IPS-NIHi7 (cell line): ENCODE data around the gene WFDC13.
"Not testable (repeated sequence)": the region's sequence is repeated elsewhere in the genome, so short reads cannot be mapped to it uniquely, and the experiment has no call there.

Experiments
- DNase-seq: peaks from one replicate; pipeline ENCODE4 v3.0.0; 2012; ENCODE audit warnings: mixed read lengths; ENCODE audit errors: extremely low spot score

WFDC13 gene

GRCh38 chr20:45701873-45702272 lies at the start of gene WFDC13:
Gene WFDC13, plus strand, starts transcription at chr20:45702038. Its CDS starts 86 bp downstream, at chr20:45702124.
- DNase-seq: no peak

GRCh38 chr20:45657038-45657437 lies 44.8 kb upstream of the WFDC13 start:
- not testable (repeated sequence) for DNase-seq

DNA sequence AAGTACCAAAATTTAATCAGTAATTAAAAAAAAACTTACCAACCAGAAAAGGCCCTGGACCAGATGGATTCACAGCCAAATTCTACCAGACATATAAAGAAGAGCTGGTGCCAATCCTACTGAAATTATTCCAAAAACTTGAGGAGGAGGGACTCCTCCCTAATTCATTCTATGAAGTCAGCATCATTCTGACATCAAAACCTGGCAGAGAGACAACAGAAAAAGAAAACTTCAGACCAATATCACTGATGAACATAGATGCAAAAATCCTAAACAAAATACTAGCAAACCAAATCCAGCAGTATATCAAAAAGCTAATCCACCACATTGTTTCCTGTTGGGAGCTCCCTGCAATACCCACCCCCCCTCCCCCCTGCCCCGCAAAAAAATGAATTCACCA lies 31.7 kb upstream of the WFDC13 start, which contains the start of gene WFDC11:
TSS of gene WFDC11 (minus strand) at position 101 of the 400 bp plus-strand sequence. CDS start 19,639 bp downstream, outside the sequence.
- DNase-seq: no peak

GRCh38 chr20:45672765-45673164 lies 29.1 kb upstream of the WFDC13 start:
- no peak for DNase-seq

DNA sequence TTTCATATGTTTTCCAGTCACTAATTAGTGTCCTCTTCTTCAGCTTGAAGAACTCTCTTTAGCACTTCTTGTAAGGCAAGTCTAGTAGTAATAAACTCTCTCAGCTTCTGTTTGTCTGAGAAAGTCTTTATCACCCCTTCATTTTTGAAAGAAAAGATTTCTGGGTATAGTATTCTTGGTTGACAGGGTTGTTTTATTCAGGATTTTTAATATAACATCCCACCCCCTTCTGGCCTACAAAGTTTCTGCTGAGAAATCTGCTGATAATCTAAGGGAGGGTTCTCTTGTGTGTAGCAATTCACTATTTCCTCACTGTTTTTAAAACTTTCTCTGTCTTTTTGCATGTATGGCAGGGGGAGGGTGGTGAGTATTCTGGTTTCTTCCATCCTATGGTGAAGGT lies 22.2 kb upstream of the WFDC13 start:
- no peak for DNase-seq

DNA sequence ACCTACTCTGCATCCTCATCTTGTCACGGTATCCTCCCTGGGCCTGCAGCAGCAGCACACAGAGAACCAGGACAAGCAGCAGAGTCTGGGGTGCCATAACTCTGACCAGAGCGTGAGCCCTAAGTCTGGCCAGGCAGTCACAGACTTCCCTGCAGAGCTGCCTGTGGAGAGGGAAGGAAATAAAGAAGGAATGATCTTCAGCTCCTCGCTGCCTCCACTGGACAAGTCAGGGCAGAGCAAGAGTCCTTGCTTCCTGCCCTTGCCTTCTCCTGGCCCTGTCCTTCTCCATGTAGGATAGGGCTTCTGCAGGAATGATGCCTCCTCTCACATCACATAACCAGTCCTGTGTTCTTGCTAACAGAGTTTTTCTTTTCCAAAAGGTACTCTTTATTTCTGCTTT lies 15.9 kb upstream of the WFDC13 start:
- DNase-seq: peak; percentile 83

DNA sequence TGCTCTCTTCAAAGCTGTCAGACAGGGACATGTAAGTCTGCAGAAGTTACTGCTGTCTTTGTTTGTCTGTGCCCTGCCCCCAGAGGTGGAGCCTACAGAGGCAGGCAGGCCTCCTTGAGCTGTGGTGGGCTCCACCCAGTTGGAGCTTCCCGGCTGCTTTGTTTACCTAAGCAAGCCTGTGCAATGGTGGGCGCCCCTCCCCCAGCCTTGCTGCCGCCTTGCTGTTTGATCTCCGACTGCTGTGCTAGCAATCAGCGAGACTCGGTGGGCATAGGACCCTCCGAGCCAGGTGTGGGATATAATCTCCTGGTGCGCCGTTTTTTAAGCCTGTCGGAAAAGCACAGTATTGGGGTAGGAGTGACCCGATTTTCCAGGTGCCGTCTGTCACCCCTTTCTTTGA lies 8.5 kb upstream of the WFDC13 start:
- not testable (repeated sequence) for DNase-seq

DNA sequence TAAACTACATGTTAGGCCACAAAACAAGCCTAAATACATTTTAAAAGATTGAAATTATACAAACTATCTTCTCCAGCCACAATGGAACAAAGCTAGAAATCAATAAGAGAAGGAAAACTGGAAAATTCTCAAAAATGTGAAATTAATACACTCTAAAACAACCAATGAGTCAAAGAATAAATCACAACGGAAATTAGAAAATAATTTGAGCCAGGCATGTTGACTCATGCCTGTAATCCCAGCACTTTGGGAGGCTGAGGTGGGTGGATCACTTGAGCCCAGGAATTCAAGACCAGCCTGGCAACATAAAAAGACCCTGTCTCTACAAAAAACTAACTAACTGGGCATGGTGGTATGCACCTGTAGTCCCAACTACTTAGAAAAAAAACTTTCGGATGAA lies 6.3 kb upstream of the WFDC13 start:
- no peak for DNase-seq

DNA sequence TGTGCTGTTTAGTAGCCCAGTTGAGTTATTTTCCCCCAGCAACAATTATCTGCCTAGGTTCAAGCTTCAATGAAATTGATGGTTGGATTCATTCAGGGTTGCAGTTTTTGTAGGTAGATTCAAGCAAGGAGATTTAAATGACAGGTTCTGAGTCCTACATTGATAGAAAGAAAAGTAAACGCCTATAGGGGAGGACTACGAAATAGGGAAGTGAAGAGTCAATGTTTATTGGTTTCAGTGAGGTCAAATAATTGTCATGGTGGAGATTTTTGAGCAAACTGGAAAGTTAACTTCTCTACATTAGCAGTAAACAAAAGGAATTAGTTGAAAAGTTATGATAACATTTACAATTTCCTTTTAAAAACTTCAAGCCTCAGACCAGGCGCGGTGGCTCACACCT lies 734 bp upstream of the WFDC13 start:
- no peak for DNase-seq

- DNase-seq: no peak
Measured at GRCh38 chr20:45704969-45705637, 3.3 kb downstream of the WFDC13 start, which contains the start of gene WFDC10B. Gene WFDC10B, minus strand, starts transcription at chr20:45705019. Its CDS starts 19,027 bp downstream, at chr20:45685992.

DNA sequence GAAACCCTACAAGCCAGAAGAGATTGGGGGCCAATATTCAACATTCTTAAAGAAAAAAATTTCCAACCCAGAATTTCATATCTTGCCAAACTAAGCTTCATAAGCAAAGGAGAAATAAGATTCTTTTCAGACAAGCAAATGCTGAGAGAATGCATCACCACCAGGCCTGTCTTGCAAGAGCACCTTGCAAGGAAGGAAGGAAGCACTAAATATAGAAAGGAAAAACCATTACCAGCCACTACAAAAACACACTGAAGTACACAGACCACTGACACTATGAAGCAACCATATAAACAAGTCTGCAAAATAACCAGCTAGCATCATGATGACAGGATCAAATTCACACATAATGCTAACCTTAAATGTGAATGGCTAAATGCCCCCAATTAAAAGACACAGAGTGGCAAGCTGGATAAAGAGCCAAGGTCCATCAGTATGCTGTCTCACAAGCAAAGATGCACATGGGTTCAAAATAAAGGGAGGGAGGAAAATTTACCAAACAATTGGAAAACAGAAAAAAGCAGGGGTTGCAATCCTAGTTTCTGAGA lies 14.4 kb downstream of the WFDC13 start:
- DNase-seq: not testable (repeated sequence)

DNA sequence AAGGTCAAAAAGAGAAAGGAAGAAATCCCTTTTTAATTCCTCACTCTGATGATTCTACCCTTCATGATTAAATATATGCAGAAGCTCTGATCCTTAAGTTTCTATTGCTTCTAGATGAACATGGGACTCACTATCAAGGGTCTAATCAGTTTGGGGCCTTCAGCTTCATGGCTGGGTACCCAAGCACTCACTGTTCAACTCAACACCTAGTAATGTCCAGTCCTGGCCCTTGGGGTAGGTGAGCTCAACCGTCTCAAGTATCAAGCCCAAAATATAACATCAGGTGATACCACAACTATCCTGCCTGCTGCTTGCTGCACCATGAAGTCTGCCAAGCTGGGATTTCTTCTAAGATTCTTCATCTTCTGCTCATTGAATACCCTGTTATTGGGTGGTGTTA lies 20.2 kb downstream of the WFDC13 start, which contains the start of gene SPINT4:
TSS of gene SPINT4 (plus strand) at position 301 of the 400 bp plus-strand sequence. CDS start at position 322, 21 bp downstream.
- no peak for DNase-seq

DNA sequence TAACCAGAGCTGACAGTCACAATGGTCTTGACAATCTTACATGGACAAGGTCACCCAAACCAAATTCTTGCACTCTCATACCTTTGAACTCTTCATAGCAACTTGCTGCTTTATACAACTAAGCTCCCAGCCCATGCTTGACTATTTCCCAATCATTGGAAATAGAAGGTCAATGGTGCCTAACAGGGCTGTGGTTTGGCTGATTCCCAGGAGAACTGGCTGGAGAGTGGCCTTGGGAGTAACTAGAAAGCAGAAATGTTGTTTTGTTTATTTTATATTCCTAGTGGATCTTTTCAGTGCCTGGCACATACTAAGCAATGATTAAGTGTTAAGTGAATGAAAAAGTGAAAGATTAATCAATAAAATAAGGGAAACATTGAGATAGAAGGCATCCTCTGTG lies 23.3 kb downstream of the WFDC13 start:
- DNase-seq: no peak

DNA sequence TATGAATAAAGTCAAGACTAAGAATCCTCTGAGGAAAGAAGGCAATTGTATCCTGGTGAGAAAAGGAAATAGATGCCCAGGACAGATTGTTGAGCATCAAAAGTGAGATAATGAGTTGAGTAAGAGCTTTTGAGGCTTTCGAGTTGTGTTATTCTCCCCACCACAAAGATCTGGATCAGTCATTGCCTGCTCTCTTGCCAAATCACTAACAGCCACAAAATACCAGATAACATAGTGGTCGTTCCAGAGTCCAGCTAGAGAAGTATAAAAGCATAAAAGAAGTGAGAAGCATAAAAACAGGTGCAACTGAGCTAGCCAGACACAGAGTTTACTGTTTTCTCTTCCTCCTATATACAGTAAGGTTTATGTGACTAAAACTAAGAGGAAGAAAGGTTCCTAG lies 25.2 kb downstream of the WFDC13 start:
- DNase-seq: no peak

DNA sequence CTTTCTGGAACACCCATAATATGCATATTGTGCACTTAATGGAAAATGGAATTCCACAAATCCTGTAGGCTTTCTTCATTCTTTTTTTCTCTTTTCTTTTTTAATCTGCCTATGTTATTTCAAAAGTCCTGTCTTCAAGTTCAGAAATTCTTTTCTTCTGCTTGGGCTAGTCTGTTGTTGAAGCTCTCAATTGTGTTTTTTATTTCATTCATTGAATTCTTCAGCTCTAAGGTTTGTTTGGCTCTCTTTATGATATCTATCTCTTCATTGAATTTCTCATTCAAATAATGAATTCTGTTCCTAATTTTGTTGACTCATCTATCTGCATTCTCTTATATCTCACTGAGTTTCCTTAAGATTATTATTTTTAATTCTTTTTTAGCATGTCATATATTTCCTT lies 30.4 kb downstream of the WFDC13 start:
- DNase-seq: no peak

DNA sequence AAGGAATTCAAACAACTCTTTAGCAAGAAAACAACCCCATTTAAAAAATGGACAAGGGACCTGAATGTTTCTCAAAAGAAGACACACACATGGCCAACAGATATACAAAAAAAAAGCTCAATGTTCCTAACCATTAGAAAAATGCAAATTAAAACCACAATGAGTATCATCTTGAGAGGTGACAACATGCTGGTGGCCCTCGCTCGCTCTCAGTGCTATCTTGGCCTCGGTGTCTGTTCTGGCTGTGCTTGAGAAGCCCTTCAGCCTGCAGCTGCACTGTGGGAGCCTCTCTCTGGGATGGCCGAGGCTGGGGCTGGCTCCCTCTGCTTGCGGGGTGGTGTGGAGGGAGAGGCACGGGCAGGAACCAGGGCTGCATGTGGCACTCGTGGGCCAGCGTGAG lies 33.7 kb downstream of the WFDC13 start:
- no peak for DNase-seq

- no peak for DNase-seq
Measured at GRCh38 chr20:45735988-45736387, 34.1 kb downstream of the WFDC13 start.

DNA sequence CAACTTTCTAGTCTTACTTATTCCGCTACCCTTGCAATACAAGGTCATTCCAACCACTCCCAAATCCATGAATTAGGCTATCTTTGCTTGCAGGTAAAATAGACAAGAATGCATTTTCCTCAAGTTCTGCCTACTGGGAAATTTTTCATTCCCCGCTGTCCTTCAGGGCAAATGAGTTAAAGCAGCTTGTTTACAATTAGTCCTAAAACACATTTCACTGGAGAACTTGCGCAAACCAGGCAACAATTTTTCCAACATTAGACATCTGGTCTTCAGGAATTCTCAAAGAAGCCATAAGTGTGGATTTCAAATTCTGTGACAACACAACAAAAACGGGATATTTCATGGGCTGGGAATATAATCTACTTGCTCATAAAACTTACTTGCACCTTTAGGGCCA lies 40.8 kb downstream of the WFDC13 start:
- DNase-seq: no peak

GRCh38 chr20:45745015-45745414 lies 43.2 kb downstream of the WFDC13 start:
- DNase-seq: no peak

DNA sequence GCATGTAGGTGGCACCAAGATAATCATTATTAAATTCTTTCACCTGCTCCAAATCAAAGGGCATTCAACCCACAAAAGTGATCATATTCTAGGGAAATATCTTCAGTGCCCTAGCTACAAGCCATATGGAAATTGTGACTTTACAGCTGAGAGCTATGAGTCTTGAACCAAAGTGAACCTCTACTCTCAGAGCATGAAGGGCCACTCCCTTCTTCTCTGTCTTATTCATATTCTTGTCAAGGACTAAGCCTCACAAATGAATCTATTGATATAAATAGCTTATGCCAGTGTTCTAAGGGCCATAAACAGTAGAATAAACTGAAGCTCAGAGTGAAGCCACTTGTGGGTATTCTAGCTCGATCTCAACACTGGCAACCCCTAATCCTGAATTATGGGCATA lies 49.9 kb downstream of the WFDC13 start:
- DNase-seq: no peak

DNA sequence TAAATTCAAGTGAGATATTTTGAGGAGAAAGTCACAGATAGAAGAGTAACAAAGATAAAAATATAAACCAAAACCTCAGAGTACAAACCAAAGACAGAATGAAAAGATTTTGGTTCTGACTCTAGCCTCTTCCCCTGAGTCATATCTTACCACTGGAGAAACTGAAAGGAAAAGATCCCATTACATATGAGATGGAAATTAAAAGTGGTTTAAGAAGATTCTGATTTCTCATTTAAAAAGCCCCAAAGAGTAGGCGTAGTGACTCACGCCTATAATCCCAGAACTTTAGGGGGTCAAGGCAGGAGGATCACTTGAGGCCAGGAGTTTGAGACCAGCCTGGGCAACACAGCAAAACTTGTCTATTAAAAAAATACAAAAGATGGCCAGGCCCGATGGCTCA lies 50.9 kb downstream of the WFDC13 start:
- no peak for DNase-seq

DNA sequence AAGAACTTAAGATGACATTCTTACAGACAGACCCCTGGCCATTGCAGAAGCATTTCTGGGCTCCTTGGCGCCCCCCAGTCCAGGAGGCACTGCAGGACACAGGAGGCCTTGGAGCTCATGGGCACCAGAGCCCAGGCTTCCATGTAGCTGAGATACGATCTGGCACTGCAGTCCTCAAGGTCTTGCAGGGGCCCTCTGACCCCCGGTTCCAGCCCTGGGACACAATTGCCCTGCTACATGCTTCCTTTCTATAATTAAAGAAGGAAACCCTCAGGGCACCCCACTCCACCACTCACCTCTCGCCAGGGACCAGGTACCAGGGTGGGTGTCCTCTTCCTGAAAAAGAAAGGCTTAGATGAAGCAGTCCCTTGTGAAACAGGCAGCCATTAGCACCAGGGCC lies 56.3 kb downstream of the WFDC13 start:
- DNase-seq: no peak
